PFSK-1 (cell line): ENCODE data around the gene MCAT.

ENCODE experiments used
- POLR2AphosphoS5 ChIP-seq: IDR thresholded peaks from 2 replicates; pipeline ENCODE4 v1.6.1; 2012; ENCODE audit warnings: low read depth, mild to moderate bottlenecking, control low read depth, low read length, moderate library complexity
- SIN3A ChIP-seq: IDR thresholded peaks from 2 replicates; pipeline ENCODE4 v1.6.1; 2012; ENCODE audit warnings: mild to moderate bottlenecking, low read length, moderate library complexity, borderline replicate concordance; ENCODE audit not compliant: insufficient read depth
- TAF1 ChIP-seq: IDR thresholded peaks from 2 replicates; pipeline ENCODE4 v1.6.1; 2012; ENCODE audit warnings: low read length, control low read depth, borderline replicate concordance; ENCODE audit not compliant: insufficient read depth
- TF ChIP-seq, protein P1 (sequence below), 2 experiments: IDR thresholded peaks; 2 replicates each; pipeline versions ENCODE4 v1.6.1 to v1.8.0; 2011 to 2012; ENCODE audit warnings: low read depth in 2 of 2, low read length in 2 of 2, control low read depth in 1 of 2, inconsistent platforms in 1 of 2, mild to moderate bottlenecking in 1 of 2, moderate library complexity in 1 of 2; ENCODE audit not compliant: insufficient read depth in 1 of 2

DNA sequence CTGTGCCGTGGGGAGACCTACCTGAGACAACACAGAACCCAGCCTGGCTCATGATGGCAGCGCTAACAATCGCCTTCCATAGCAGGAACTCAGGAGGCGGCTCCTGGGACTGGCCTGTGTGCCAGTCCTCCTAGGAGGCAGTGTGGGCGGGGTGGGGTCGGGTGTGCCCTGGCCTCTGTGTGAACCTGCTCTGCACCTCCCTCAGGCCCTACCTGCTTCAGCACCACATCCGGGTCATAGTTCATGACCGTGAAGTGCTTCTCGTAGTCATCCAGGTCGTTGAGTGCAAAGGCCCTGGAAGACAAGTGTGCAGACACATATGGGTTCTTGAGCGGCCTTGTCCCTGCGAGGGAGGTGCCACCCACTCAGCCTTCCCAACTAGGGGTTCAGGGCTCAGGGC is 28.4 kb upstream of the MCAT start:
- TF ChIP-seq TAF1 = no peak
- no peak for TF ChIP-seq POLR2AphosphoS5
- TF ChIP-seq, protein P1, sequence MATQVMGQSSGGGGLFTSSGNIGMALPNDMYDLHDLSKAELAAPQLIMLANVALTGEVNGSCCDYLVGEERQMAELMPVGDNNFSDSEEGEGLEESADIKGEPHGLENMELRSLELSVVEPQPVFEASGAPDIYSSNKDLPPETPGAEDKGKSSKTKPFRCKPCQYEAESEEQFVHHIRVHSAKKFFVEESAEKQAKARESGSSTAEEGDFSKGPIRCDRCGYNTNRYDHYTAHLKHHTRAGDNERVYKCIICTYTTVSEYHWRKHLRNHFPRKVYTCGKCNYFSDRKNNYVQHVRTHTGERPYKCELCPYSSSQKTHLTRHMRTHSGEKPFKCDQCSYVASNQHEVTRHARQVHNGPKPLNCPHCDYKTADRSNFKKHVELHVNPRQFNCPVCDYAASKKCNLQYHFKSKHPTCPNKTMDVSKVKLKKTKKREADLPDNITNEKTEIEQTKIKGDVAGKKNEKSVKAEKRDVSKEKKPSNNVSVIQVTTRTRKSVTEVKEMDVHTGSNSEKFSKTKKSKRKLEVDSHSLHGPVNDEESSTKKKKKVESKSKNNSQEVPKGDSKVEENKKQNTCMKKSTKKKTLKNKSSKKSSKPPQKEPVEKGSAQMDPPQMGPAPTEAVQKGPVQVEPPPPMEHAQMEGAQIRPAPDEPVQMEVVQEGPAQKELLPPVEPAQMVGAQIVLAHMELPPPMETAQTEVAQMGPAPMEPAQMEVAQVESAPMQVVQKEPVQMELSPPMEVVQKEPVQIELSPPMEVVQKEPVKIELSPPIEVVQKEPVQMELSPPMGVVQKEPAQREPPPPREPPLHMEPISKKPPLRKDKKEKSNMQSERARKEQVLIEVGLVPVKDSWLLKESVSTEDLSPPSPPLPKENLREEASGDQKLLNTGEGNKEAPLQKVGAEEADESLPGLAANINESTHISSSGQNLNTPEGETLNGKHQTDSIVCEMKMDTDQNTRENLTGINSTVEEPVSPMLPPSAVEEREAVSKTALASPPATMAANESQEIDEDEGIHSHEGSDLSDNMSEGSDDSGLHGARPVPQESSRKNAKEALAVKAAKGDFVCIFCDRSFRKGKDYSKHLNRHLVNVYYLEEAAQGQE (IDR thresholded peaks at IDR 0.05; ENCODE audit: insufficient read depth in 1 of 2, low read depth in 2 of 2, low read length in 2 of 2) = no peak
- no peak for TF ChIP-seq SIN3A
